HG03280 (cell line): ENCODE results near the gene SEC23B.
"Not testable (repeated sequence)": the region's sequence is repeated elsewhere in the genome, so short reads cannot be mapped to it uniquely, and the experiment has no call there.

Experiments
- ATAC-seq: cut with Tn5 transposase; IDR thresholded peaks from one replicate; pipeline ENCODE4 v1.9.1; 2021; ENCODE audit warnings: mild to moderate bottlenecking, moderate library complexity; ENCODE audit not compliant: unreplicated experiment

The SEC23B gene

GRCh38 chr20:18523066-18523465 is 15.3 kb downstream of the SEC23B start:
- ATAC-seq, result no peak

- no peak for ATAC-seq
Observed at GRCh38 chr20:18524646-18525045, 16.9 kb downstream of the SEC23B start.

DNA sequence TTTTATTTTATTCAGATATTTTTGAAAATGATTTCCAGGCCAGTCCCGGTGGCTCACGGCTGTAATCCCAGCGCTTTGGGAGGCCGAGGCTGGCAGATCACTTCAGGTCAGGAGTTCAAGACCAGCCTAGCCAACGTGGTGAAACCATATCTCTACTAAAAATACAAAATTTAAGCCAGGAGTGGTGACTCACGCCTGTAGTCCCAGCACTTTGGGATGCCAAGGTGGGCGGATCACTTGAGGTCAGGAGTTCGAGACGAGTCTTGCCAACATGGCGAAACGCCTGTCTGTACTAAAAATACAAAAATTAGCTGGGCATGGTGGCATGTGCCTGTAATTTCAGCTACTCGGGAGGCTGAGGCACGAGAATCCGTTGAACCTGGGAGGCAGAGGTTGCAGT is 19.0 kb downstream of the SEC23B start:
- ATAC-seq, result not testable (repeated sequence)

GRCh38 chr20:18527339-18527738 is 19.6 kb downstream of the SEC23B start:
- ATAC-seq, result no peak

DNA sequence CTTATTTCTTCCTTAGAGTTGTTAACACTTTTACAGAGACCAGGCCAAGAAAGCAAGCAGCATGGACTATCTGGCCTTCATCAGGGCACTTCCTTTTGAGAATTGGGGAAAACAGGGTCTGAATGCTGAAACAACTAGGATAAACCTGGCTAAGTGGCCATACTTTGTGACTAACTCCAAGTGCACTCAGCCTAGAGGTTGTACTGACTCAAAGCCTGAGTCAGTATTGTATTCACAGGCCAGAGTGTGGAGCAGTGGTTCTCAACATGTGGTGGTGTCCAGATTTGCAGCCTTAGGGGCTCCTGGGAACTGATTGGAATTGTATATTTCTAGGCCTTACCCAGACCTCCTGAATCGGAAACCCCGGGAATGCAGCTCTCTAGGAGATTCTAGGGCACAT is 20.1 kb downstream of the SEC23B start:
- ATAC-seq, result no peak

GRCh38 chr20:18529041-18529440 is 21.3 kb downstream of the SEC23B start:
- no peak for ATAC-seq

DNA sequence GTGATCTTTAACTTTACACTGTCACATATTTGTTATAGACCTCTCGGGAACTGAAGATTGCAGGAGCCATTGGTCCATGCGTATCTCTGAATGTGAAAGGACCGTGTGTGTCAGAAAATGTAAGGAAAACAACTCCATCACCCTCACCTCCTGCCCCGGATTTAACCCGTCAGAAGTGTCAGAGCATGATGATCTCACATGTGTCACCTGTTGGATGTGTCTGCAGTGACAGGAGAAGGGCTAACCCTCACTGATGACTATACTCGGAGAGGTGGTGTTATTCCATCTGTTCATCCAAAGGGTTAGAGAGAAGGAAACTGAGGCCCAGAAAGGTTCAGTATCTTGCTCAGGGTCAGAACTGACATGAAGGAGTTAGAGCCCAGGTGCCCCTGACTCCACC is 24.9 kb downstream of the SEC23B start:
- ATAC-seq, result no peak

- no peak for ATAC-seq
Observed at GRCh38 chr20:18533491-18533890, 25.8 kb downstream of the SEC23B start.

DNA sequence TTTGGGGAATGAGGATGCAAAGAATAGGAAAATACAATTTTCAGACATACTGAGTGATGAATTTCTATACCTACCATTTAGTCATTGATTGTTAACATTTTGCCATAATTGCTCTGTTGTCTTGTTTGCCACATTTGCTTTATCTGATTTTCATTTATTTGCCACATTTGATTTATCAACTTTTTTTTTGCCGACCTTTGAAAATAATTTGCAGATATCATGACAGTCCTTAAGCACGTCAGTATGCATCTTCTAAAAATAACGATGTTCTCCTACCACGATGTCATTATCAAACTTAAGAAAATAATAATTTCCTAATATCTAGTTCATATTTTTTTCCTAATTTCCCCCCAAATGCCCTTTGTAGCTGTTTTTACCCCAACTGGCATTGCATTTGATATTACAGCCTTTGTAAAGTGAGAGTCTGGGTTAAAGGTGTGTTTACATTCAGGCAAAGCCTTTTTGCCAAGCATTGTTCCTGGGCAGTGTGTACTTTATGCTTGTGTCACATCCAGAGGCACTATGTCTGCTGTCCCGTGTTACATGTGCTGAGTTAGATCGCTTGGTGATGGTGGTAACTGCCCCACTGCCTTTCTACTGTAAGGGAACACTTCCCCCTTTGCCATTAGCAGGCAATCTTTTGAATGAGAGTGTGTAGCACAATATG is 26.4 kb downstream of the SEC23B start:
- ATAC-seq, result no peak

- no peak for ATAC-seq
Observed at GRCh38 chr20:18537651-18538050, 29.9 kb downstream of the SEC23B start.

- ATAC-seq, result no peak
Observed at GRCh38 chr20:18541741-18542140, 34.0 kb downstream of the SEC23B start.

GRCh38 chr20:18543216-18543615 is 35.5 kb downstream of the SEC23B start:
- ATAC-seq, result no peak

GRCh38 chr20:18543932-18544331 is 36.2 kb downstream of the SEC23B start:
- ATAC-seq, result no peak

DNA sequence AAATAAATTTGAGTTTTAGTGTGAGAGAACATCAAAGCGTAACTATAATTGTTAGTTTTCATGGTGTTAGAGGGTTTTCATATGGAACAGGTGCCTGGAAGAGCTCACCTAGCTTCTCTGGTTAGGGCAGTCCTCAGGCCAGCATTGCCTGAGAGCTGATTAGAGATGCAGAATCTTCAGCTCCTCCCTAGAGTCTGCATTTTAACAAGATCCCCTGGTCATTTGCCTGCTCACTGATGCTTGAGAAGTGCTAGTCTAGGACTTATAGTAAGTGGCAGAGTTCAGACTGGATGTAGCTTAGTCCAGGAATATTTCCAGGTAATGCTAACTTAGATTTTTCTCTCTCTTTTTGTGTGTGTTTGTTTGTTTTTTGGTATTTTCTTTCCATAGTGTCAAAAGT is 37.8 kb downstream of the SEC23B start:
- ATAC-seq, result no peak

- ATAC-seq, result no peak
Observed at GRCh38 chr20:18548465-18548864, 40.7 kb downstream of the SEC23B start.

DNA sequence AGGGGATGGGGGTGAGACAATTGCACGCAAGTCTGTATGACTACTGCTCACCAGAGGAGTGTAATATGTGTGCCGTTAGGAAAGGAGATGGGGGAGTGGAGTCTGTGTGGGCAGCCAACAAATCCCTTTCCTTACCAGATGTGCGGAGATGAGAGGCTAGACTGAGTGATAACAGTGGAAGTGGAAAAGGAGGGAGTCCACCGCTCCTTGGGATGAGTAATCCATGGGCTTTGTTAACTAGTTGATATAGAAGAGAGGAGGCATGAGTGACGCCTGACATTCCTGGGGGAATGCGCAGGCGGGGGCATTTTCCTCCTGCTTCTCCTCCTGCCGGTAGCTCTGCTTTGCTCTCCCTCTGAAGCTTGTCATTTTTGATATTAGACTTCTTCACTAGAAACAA is 46.0 kb downstream of the SEC23B start:
- no peak for ATAC-seq

DNA sequence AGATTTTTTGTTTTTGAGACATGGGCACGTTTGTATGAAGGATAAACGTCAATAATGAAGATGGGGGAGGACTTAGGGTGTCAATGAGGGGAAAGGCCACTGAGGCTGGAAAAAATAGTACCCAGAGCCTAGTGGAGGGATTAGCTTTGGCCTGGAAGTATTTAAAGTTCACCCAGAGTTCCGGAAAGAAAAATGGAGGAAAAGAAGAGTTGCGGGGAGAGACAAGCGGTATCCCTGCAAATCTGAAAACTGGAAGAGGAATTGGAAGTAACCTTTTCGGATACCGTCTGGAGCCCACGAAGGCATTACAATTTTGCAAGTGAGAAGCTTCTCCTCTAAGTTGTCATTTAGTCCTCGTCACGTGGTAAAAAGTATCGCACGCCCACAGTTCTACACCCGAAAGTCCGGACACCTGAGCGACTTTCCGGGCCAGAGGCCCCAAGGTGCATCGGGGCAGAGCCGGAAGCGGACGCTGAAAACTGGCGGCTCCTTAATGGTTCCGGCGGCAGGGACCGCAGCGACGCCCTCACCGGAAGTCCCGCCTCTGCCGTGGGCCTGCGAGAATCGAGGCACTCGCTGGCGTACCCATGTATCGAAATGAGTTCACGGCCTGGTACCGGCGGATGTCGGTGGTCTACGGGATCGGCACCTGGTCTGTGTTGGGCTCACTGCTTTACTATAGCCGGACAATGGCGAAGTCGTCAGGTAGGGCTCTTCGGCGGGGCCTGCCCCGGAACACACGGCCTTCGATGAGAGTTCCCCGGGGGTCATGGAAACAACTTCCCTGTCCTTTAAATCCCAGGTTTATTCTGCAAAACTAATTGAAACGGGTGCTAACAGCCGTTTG is 59.4 kb downstream of the SEC23B start, which contains the start of gene SMIM26:
SMIM26 (plus strand) TSS at position 541 of the 847 bp plus-strand sequence; CDS start at position 588, 47 bp downstream.
- ATAC-seq, result peak; percentile 99

DNA sequence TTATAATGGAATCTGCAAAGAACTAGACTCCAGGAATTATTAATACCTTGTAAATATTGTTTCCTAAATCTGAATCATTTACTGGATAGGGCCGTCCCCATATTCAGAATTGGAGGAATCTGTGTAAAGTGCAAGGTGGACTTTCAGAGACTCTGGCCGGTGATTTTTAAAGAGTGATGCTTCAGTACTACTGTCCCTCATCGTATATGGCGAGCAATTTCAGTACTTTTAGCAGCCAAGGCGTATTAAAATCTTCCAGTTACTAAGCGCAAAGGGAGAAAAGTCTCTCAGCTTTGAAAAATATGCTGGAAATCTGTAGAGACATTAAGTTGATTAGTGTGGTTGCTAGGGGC is 60.0 kb downstream of the SEC23B start:
- ATAC-seq, result peak; percentile 7

- no peak for ATAC-seq
Observed at GRCh38 chr20:18571009-18571408, 63.3 kb downstream of the SEC23B start.

DNA sequence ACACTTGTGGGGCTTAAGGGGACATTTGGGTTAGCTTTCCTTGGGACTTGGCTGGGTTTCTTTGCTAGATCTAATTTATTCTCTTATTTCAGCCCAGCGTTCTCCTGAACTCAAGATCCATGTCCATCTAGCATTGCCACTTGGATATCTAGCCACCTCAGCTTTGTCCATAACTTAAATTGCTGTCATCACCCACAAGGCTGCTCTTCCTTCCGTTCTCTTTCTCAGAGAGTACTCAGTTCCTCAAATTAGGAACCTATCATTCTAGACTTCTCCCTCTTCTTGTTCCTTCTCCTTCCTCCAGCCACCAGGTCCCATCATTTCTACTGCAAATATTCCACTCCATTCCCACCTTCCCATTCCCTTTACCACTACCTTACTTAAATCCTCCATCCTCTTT is 63.8 kb downstream of the SEC23B start:
- no peak for ATAC-seq

DNA sequence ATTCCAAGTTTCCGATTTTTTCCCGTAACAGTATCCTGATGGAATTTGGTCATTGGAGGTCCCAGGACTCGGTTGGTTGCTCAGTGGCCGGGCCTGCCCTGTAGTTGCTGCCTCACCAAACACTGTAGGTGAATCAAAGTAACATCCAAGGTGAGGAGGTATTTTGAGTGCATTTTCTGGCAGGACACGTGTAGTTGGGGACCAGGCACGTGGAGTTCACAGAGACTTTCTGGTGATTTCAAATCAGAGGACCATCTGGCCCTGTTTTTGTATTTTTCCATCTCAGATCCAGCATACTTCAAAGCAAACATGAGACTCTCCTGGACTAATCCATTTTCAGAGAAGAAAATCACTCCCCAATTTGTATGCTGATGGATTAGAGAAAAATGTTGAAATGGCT is 70.2 kb downstream of the SEC23B start:
- no peak for ATAC-seq

DNA sequence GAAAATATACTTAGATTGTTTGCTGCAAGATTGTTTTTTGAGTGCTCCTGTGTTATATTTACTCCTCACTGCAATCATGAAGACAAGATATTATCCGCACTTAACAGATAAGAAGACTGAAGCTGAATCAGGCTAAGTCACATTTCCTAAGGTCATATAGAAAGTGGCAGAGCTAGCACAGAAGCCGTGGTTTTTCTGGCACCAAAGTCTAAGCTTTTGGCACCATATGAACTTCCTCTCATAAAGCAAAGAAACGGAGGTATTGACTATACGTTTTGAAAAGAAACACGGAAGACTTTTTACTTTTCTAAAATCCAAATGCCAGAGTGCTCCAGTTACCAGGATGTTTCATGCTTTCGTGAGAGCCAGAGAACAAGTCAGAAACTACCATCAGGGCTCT is 70.8 kb downstream of the SEC23B start:
- no peak for ATAC-seq
